HuH-7 (cell line): ENCODE measurements around the gene KRTAP4-1.
"Not testable (repeated sequence)": the region's sequence is repeated elsewhere in the genome, so short reads cannot be mapped to it uniquely, and the experiment has no call there.

Source experiments
- DNase-seq: peaks from one replicate; pipeline ENCODE4 v3.0.0; 2011; ENCODE audit warnings: low spot score

Gene KRTAP4-1

GRCh38 chr17:41171886-41172285 lies 12.8 kb downstream of the KRTAP4-1 start:
- no peak for DNase-seq

- DNase-seq, result no peak
Measured at GRCh38 chr17:41168121-41168520, 16.6 kb downstream of the KRTAP4-1 start, which contains the start of gene KRTAP4-3. KRTAP4-3 (minus strand) TSS chr17:41168221; CDS start chr17:41168172, 49 bp downstream.

GRCh38 chr17:41167561-41167960 lies 17.1 kb downstream of the KRTAP4-1 start:
- no peak for DNase-seq

- no peak for DNase-seq
Measured at GRCh38 chr17:41163828-41164227, 20.9 kb downstream of the KRTAP4-1 start.

GRCh38 chr17:41160648-41161047 lies 24.1 kb downstream of the KRTAP4-1 start, which contains the start of gene KRTAP4-4:
KRTAP4-4 (minus strand) TSS chr17:41160748; CDS start chr17:41160691, 57 bp downstream.
- DNase-seq, result no peak

- DNase-seq, result not testable (repeated sequence)
Measured at GRCh38 chr17:41160190-41160589, 24.5 kb downstream of the KRTAP4-1 start.

- no peak for DNase-seq
Measured at GRCh38 chr17:41153856-41154255, 30.9 kb downstream of the KRTAP4-1 start.

GRCh38 chr17:41151525-41151924 lies 33.2 kb downstream of the KRTAP4-1 start:
- no peak for DNase-seq

- no peak for DNase-seq
Measured at GRCh38 chr17:41150026-41150425, 34.7 kb downstream of the KRTAP4-1 start.

GRCh38 chr17:41149652-41149985 lies 35.1 kb downstream of the KRTAP4-1 start, which contains the start of gene KRTAP4-5:
KRTAP4-5 (minus strand) TSS chr17:41149825; CDS start chr17:41149767, 58 bp downstream.
- DNase-seq, result no peak

- DNase-seq, result not testable (repeated sequence)
Measured at GRCh38 chr17:41148971-41149651, 35.6 kb downstream of the KRTAP4-1 start.

- DNase-seq, result no peak
Measured at GRCh38 chr17:41147531-41148204, 37.0 kb downstream of the KRTAP4-1 start.

- no peak for DNase-seq
Measured at GRCh38 chr17:41145261-41145660, 39.5 kb downstream of the KRTAP4-1 start.

- DNase-seq, result no peak
Measured at GRCh38 chr17:41144846-41145245, 39.9 kb downstream of the KRTAP4-1 start.

- no peak for DNase-seq
Measured at GRCh38 chr17:41141361-41141760, 43.4 kb downstream of the KRTAP4-1 start.

- DNase-seq, result no peak
Measured at GRCh38 chr17:41140360-41141131, 44.2 kb downstream of the KRTAP4-1 start, which contains the start of gene KRTAP4-6. KRTAP4-6 (minus strand) TSS chr17:41140544; CDS start chr17:41140487, 57 bp downstream.

- DNase-seq, result not testable (repeated sequence)
Measured at GRCh38 chr17:41139865-41140264, 44.8 kb downstream of the KRTAP4-1 start.
